ENCODE measurements around the gene OR8I2. TPM values are rescaled to one million over a fixed set of nuclear protein-coding genes. Genes with fewer than 3 reads are reported as not detected.
"Not testable (repeated sequence)": the region's sequence is repeated elsewhere in the genome, so short reads cannot be mapped to it uniquely, and the experiment has no call there.

Gene OR8I2
- total RNA-seq, 1 experiment from 2014 or later: not detected

DNA sequence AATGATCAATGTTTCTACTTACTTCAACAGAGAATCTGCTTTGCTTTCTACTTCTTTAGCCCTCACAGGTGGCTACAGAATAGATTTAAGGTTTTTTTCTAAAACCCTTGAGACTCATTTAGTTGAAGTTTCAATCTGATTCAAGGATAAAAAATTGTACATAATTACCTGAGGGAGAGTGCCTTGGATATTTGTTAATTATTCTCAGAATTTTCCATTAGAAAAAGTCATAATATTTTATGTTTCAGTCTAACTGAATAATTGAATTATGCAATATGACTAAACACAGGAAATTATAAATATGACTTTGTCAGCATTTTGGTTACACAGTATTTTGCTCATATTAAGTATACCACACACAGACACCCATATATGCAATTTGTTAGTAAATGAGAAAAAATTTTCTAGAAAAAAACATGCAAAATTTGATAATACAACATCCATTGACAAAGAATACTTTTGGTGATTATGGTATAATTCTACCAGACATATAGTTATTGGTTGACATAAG lies 47.1 kb downstream of the OR8I2 start, which contains the start of gene OR8J3:
TSS of gene OR8J3 (minus strand) at position 51 of the 511 bp plus-strand sequence. CDS start 2,483 bp downstream, outside the sequence.
- no peak within 1 kb of the TSS for H3K4me3 ChIP-seq (ENCODE audit: low read depth, low read length, poor library complexity, severe bottlenecking)
- intact Hi-C loops (cut with micrococcal nuclease; ENCODE audit: unreplicated experiment): no loop called here
- no peaks in the 10 kb centered on the region for H3K27me3 ChIP-seq (replicated peaks; ENCODE audit: insufficient read depth, low read depth, low read length, poor library complexity)
- no peaks in the 10 kb centered on the region for H3K4me1 ChIP-seq (ENCODE audit: insufficient read depth, low read length, poor library complexity, severe bottlenecking)
- no peak for DNase-seq (ENCODE audit: low spot score)
- no peak within 1 kb of the TSS for H3K27ac ChIP-seq (ENCODE audit: low read depth, low read length, poor library complexity, severe bottlenecking)
- H3K9me3 ChIP-seq (ENCODE audit: low read depth, low read length, poor library complexity, severe bottlenecking): peaks cover 6% of the 10 kb centered on the region
- no peaks in the 10 kb centered on the region for H3K36me3 ChIP-seq (ENCODE audit: insufficient read depth, low read length, poor library complexity, severe bottlenecking)
- POLR2A ChIA-PET (ENCODE audit: low non-redundant PET): no interaction called here
- BruUV-seq (replicated peaks): no TSS peak
- CTCF ChIA-PET: no interaction called here
- TF ChIP-seq, protein P1, sequence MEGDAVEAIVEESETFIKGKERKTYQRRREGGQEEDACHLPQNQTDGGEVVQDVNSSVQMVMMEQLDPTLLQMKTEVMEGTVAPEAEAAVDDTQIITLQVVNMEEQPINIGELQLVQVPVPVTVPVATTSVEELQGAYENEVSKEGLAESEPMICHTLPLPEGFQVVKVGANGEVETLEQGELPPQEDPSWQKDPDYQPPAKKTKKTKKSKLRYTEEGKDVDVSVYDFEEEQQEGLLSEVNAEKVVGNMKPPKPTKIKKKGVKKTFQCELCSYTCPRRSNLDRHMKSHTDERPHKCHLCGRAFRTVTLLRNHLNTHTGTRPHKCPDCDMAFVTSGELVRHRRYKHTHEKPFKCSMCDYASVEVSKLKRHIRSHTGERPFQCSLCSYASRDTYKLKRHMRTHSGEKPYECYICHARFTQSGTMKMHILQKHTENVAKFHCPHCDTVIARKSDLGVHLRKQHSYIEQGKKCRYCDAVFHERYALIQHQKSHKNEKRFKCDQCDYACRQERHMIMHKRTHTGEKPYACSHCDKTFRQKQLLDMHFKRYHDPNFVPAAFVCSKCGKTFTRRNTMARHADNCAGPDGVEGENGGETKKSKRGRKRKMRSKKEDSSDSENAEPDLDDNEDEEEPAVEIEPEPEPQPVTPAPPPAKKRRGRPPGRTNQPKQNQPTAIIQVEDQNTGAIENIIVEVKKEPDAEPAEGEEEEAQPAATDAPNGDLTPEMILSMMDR (conservative IDR thresholded peaks at IDR 0.05; ENCODE audit: low read depth, low read length): no peak
- TF ChIP-seq EZH2 (IDR thresholded peaks at IDR 0.05; ENCODE audit: borderline replicate concordance, low read depth, low read length, poor library complexity, severe bottlenecking): no peak

DNA sequence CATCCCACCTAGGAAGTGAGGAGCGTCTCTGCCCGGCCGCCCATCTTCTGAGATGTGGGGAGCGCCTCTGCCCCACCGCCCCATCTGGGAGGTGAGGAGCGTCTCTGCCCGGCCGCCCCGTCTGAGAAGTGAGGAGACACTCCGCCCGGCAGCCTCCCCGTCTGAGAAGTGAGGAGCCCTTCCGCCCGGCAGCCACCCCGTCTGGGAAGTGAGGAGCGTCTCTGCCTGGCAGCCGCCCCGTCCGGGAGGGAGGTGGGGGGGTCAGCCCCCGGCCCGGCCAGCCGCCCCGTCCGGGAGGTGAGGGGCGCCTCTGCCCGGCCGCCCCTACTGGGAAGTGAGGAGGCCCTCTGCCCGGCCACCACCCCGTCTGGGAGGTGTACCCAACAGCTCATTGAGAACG lies 50.6 kb downstream of the OR8I2 start:
- CTCF ChIA-PET; intact Hi-C loops (cut with micrococcal nuclease; ENCODE audit: unreplicated experiment); H3K9me3 ChIP-seq (ENCODE audit: low read depth, low read length, poor library complexity, severe bottlenecking); DNase-seq (ENCODE audit: low spot score); POLR2A ChIA-PET (ENCODE audit: low non-redundant PET); H3K36me3 ChIP-seq (ENCODE audit: insufficient read depth, low read length, poor library complexity, severe bottlenecking); H3K4me1 ChIP-seq (ENCODE audit: insufficient read depth, low read length, poor library complexity, severe bottlenecking); BruUV-seq (replicated peaks); H3K27me3 ChIP-seq (replicated peaks; ENCODE audit: insufficient read depth, low read depth, low read length, poor library complexity); H3K27ac ChIP-seq (ENCODE audit: low read depth, low read length, poor library complexity, severe bottlenecking); H3K4me3 ChIP-seq (ENCODE audit: low read depth, low read length, poor library complexity, severe bottlenecking): not testable (repeated sequence)

Other genes with a start within 250 kb of the OR8I2 start
- not detected in 2 replicates for gene TRIM51, start 210.0 kb upstream of the OR8I2 start, total RNA-seq (2021)
- gene OR5W2, start 178.7 kb upstream of the OR8I2 start, total RNA-seq (2021): not detected in 2 replicates
- not detected in 2 replicates for gene OR5I1, start 156.9 kb upstream of the OR8I2 start, total RNA-seq (2021)
- not detected in 2 replicates for gene OR10AG1, start 123.4 kb upstream of the OR8I2 start, total RNA-seq (2021)
- not detected in 2 replicates for gene OR5F1, start 98.7 kb upstream of the OR8I2 start, total RNA-seq (2021)
- gene OR5AS1, start 65.7 kb upstream of the OR8I2 start, total RNA-seq (2021): not detected in 2 replicates
- gene OR8H2, start 10.4 kb downstream of the OR8I2 start, total RNA-seq (2021): not detected in 2 replicates
- gene OR8H3, start 29.1 kb downstream of the OR8I2 start, total RNA-seq (2021): not detected in 2 replicates
- gene OR8J3, start 46.9 kb downstream of the OR8I2 start, total RNA-seq (2021): not detected in 2 replicates
- gene OR8K5, start 67.0 kb downstream of the OR8I2 start, total RNA-seq (2021): not detected in 2 replicates
- gene OR5J2, start 83.3 kb downstream of the OR8I2 start, total RNA-seq (2021): not detected in 2 replicates
- not detected in 2 replicates for gene OR5T2, start 140.9 kb downstream of the OR8I2 start, total RNA-seq (2021)
- gene OR5T3, start 158.9 kb downstream of the OR8I2 start, total RNA-seq (2021): not detected in 2 replicates
- gene OR5T1, start 180.8 kb downstream of the OR8I2 start, total RNA-seq (2021): not detected in 2 replicates
- gene OR8H1, start 198.9 kb downstream of the OR8I2 start, total RNA-seq (2021): not detected in 2 replicates
- gene OR8K3, start 221.8 kb downstream of the OR8I2 start, total RNA-seq (2021): not detected in 2 replicates